ENCODE data around the gene IL22RA1. TPM values are rescaled to one million over a fixed set of nuclear protein-coding genes. Genes with fewer than 3 reads are reported as not detected.

The IL22RA1 gene
- total and polyA plus RNA-seq, 8 donors: 0.43 to 4.1 (median 1.8) TPM; not detected in 1

- Histone ChIP-seq H3K4me1 (no peaks in the 10 kb centered on the region), H3K9me3 (no peaks in the 10 kb centered on the region), H3K27me3 (no peaks in the 10 kb centered on the region), H3K36me3 (no peaks in the 10 kb centered on the region), H3K27ac (no peak overlapping the region), H3K4me3 (no peak overlapping the region)
- WGBS, 5 donors: 64 to 87% (median 81%) methylated on average over 7 to 14 of the region's 14 CpGs
- DNase-seq: no peak
- intact Hi-C loops (cut with DNase I; ENCODE audit: low total_unique reads): no loop called here
- no peak for TF ChIP-seq POLR2A (IDR thresholded peaks at IDR 0.05)
- TF ChIP-seq, protein P1, sequence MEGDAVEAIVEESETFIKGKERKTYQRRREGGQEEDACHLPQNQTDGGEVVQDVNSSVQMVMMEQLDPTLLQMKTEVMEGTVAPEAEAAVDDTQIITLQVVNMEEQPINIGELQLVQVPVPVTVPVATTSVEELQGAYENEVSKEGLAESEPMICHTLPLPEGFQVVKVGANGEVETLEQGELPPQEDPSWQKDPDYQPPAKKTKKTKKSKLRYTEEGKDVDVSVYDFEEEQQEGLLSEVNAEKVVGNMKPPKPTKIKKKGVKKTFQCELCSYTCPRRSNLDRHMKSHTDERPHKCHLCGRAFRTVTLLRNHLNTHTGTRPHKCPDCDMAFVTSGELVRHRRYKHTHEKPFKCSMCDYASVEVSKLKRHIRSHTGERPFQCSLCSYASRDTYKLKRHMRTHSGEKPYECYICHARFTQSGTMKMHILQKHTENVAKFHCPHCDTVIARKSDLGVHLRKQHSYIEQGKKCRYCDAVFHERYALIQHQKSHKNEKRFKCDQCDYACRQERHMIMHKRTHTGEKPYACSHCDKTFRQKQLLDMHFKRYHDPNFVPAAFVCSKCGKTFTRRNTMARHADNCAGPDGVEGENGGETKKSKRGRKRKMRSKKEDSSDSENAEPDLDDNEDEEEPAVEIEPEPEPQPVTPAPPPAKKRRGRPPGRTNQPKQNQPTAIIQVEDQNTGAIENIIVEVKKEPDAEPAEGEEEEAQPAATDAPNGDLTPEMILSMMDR (IDR thresholded peaks at IDR 0.05): no peak
- no peak for TF ChIP-seq EP300 (IDR thresholded peaks at IDR 0.05)
- no peak for TF ChIP-seq POLR2AphosphoS5 (IDR thresholded peaks at IDR 0.05)
Observed at GRCh38 chr1:24089027-24089742, 53.8 kb downstream of the IL22RA1 start.

DNA sequence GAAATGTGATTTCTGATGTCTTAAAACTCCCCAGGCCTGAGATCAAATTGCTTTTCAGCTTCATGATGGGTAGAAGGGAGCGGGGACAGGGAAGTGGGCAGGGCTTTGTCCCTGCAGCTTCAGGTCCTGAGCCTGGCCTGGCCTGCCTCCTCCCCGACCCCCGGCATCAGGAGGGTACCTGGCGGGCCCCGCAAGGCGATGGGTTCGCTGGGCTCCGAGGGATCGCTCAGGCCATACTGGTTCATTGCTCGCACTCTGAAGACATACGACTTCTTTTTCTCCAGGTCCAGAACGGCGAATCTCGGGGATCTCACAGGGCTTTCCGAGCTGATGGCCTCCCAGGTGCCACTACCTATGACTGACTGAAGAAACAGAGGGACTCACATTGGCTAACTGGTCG, 56.5 kb downstream of the IL22RA1 start:
- Histone ChIP-seq H3K27ac (no peak overlapping the region), H3K36me3 (no peaks in the 10 kb centered on the region), H3K27me3 (no peaks in the 10 kb centered on the region), H3K4me3 (no peak overlapping the region), H3K9me3 (no peaks in the 10 kb centered on the region), H3K4me1 (no peaks in the 10 kb centered on the region)
- no peak for DNase-seq
- intact Hi-C loops (cut with DNase I; ENCODE audit: low total_unique reads): no loop called here
- WGBS, 5 donors: 94 to 97% (median 95%) methylated on average over 15 to 16 of the region's 16 CpGs
- no peak for TF ChIP-seq POLR2A (IDR thresholded peaks at IDR 0.05)
- TF ChIP-seq, protein P1 (IDR thresholded peaks at IDR 0.05): no peak
- no peak for TF ChIP-seq POLR2AphosphoS5 (IDR thresholded peaks at IDR 0.05)
- no peak for TF ChIP-seq EP300 (IDR thresholded peaks at IDR 0.05)

DNA sequence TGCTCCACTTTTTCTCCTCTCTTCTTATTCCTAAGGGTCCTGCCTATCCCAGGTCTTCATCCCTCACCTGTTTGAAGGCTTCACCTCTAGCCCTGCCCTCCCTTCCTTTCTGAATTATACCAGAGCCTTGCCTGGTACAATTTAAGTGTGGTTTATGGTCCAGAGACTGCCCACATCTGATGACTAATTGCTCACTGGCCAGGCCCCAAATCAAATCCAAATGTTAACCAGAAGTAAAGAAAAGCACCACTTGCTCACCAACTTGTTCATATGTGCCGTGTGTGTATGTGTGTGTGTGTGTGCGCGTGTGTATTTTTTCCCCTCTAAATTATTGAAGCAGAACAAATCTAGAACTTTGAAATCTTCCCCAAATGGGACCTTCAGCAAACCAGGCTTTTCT, 57.4 kb downstream of the IL22RA1 start:
- WGBS, 5 donors: 63 to 86% (median 79%) methylated on average over 3 of the region's 3 CpGs
- no peak overlapping the region for H3K27ac ChIP-seq
- H3K36me3 ChIP-seq: no peaks in the 10 kb centered on the region
- no peak overlapping the region for H3K4me3 ChIP-seq
- no peaks in the 10 kb centered on the region for H3K27me3 ChIP-seq
- H3K9me3 ChIP-seq: no peaks in the 10 kb centered on the region
- DNase-seq: no peak
- no peaks in the 10 kb centered on the region for H3K4me1 ChIP-seq
- TF ChIP-seq POLR2AphosphoS5 (IDR thresholded peaks at IDR 0.05) (no peak), POLR2A (IDR thresholded peaks at IDR 0.05) (no peak), EP300 (IDR thresholded peaks at IDR 0.05) (no peak)
- TF ChIP-seq, protein P1 (IDR thresholded peaks at IDR 0.05): no peak
- intact Hi-C loops (cut with DNase I; ENCODE audit: low total_unique reads): no loop called here

GRCh38 chr1:24085007-24085406, 57.9 kb downstream of the IL22RA1 start:
- H3K9me3 ChIP-seq: no peaks in the 10 kb centered on the region
- H3K36me3 ChIP-seq: no peaks in the 10 kb centered on the region
- H3K27me3 ChIP-seq: no peaks in the 10 kb centered on the region
- TF ChIP-seq, protein P1 (IDR thresholded peaks at IDR 0.05): no peak
- TF ChIP-seq EP300 (IDR thresholded peaks at IDR 0.05) (no peak), POLR2AphosphoS5 (IDR thresholded peaks at IDR 0.05) (no peak), POLR2A (IDR thresholded peaks at IDR 0.05) (no peak)
- no peak overlapping the region for H3K4me3 ChIP-seq
- intact Hi-C loops (cut with DNase I; ENCODE audit: low total_unique reads): no loop called here
- no peak for DNase-seq
- H3K27ac ChIP-seq: no peak overlapping the region
- no peaks in the 10 kb centered on the region for H3K4me1 ChIP-seq
